ENCODE data around the gene ST6GAL2.

ST6GAL2 gene

GRCh38 chr2:106828119-106828518 is 57.8 kb downstream of the ST6GAL2 start:
- no peak overlapping the region for H3K4me3 ChIP-seq (ENCODE audit: low read length)
- no peak for TF ChIP-seq ZNF274 (IDR thresholded peaks at IDR 0.05; ENCODE audit: low read depth, low read length)

- H3K4me3 ChIP-seq (ENCODE audit: low read length), result no peak overlapping the region
- TF ChIP-seq ZNF274 (IDR thresholded peaks at IDR 0.05; ENCODE audit: low read depth, low read length), result no peak
Observed at GRCh38 chr2:106827158-106827557, 58.8 kb downstream of the ST6GAL2 start.

GRCh38 chr2:106825161-106825560 is 60.8 kb downstream of the ST6GAL2 start:
- no peak overlapping the region for H3K4me3 ChIP-seq (ENCODE audit: low read length)
- TF ChIP-seq ZNF274 (IDR thresholded peaks at IDR 0.05; ENCODE audit: low read depth, low read length), result no peak

GRCh38 chr2:106816974-106817373 is 69.0 kb downstream of the ST6GAL2 start:
- TF ChIP-seq ZNF274 (IDR thresholded peaks at IDR 0.05; ENCODE audit: low read depth, low read length), result no peak
- no peak overlapping the region for H3K4me3 ChIP-seq (ENCODE audit: low read length)

- no peak for TF ChIP-seq ZNF274 (IDR thresholded peaks at IDR 0.05; ENCODE audit: low read depth, low read length)
- no peak overlapping the region for H3K4me3 ChIP-seq (ENCODE audit: low read length)
Observed at GRCh38 chr2:106812841-106813240, 73.1 kb downstream of the ST6GAL2 start.

GRCh38 chr2:106812383-106812782 is 73.6 kb downstream of the ST6GAL2 start:
- TF ChIP-seq ZNF274 (IDR thresholded peaks at IDR 0.05; ENCODE audit: low read depth, low read length), result no peak
- H3K4me3 ChIP-seq (ENCODE audit: low read length), result no peak overlapping the region

- no peak for TF ChIP-seq ZNF274 (IDR thresholded peaks at IDR 0.05; ENCODE audit: low read depth, low read length)
- no peak overlapping the region for H3K4me3 ChIP-seq (ENCODE audit: low read length)
Observed at GRCh38 chr2:106805716-106806115, 80.3 kb downstream of the ST6GAL2 start.

- no peak overlapping the region for H3K4me3 ChIP-seq (ENCODE audit: low read length)
- no peak for TF ChIP-seq ZNF274 (IDR thresholded peaks at IDR 0.05; ENCODE audit: low read depth, low read length)
Observed at GRCh38 chr2:106804161-106804560, 81.8 kb downstream of the ST6GAL2 start.

- no peak overlapping the region for H3K4me3 ChIP-seq (ENCODE audit: low read length)
- TF ChIP-seq ZNF274 (IDR thresholded peaks at IDR 0.05; ENCODE audit: low read depth, low read length), result no peak
Observed at GRCh38 chr2:106800976-106801655, 84.9 kb downstream of the ST6GAL2 start.

GRCh38 chr2:106800180-106800579 is 85.8 kb downstream of the ST6GAL2 start:
- H3K4me3 ChIP-seq (ENCODE audit: low read length), result no peak overlapping the region
- no peak for TF ChIP-seq ZNF274 (IDR thresholded peaks at IDR 0.05; ENCODE audit: low read depth, low read length)

GRCh38 chr2:106798826-106799552 is 87.0 kb downstream of the ST6GAL2 start:
- no peak overlapping the region for H3K4me3 ChIP-seq (ENCODE audit: low read length)
- TF ChIP-seq ZNF274 (IDR thresholded peaks at IDR 0.05; ENCODE audit: low read depth, low read length), result no peak

GRCh38 chr2:106797494-106797893 is 88.5 kb downstream of the ST6GAL2 start:
- no peak for TF ChIP-seq ZNF274 (IDR thresholded peaks at IDR 0.05; ENCODE audit: low read depth, low read length)
- no peak overlapping the region for H3K4me3 ChIP-seq (ENCODE audit: low read length)

GRCh38 chr2:106792671-106793070 is 93.3 kb downstream of the ST6GAL2 start:
- no peak for TF ChIP-seq ZNF274 (IDR thresholded peaks at IDR 0.05; ENCODE audit: low read depth, low read length)
- H3K4me3 ChIP-seq (ENCODE audit: low read length), result no peak overlapping the region

GRCh38 chr2:106789185-106789584 is 96.8 kb downstream of the ST6GAL2 start:
- TF ChIP-seq ZNF274 (IDR thresholded peaks at IDR 0.05; ENCODE audit: low read depth, low read length), result no peak
- H3K4me3 ChIP-seq (ENCODE audit: low read length), result no peak overlapping the region

- no peak for TF ChIP-seq ZNF274 (IDR thresholded peaks at IDR 0.05; ENCODE audit: low read depth, low read length)
- no peak overlapping the region for H3K4me3 ChIP-seq (ENCODE audit: low read length)
Observed at GRCh38 chr2:106782681-106783080, 103.3 kb downstream of the ST6GAL2 start.

Measured in GM08714 (cell line).